Measurements from ENCODE around the gene NR5A1. TPM values are rescaled to one million over a fixed set of nuclear protein-coding genes. Genes with fewer than 3 reads are reported as not detected.

NR5A1 gene
- total RNA-seq, 1 donor from 2014 or later, result not detected

- Histone ChIP-seq H3K4me1 (no peaks in the 10 kb centered on the region), H3K9me3 (replicated peaks) (no peaks in the 10 kb centered on the region), H3K27ac (replicated peaks) (no peak overlapping the region), H3K4me3 (no peak overlapping the region), H3K36me3 (no peaks in the 10 kb centered on the region), H3K27me3 (ENCODE audit: low read depth) (peaks cover 69% of the 10 kb centered on the region)
- intact Hi-C loops (cut with micrococcal nuclease), result no loop called here
- DNase-seq, result no peak
- TF ChIP-seq, protein P1, sequence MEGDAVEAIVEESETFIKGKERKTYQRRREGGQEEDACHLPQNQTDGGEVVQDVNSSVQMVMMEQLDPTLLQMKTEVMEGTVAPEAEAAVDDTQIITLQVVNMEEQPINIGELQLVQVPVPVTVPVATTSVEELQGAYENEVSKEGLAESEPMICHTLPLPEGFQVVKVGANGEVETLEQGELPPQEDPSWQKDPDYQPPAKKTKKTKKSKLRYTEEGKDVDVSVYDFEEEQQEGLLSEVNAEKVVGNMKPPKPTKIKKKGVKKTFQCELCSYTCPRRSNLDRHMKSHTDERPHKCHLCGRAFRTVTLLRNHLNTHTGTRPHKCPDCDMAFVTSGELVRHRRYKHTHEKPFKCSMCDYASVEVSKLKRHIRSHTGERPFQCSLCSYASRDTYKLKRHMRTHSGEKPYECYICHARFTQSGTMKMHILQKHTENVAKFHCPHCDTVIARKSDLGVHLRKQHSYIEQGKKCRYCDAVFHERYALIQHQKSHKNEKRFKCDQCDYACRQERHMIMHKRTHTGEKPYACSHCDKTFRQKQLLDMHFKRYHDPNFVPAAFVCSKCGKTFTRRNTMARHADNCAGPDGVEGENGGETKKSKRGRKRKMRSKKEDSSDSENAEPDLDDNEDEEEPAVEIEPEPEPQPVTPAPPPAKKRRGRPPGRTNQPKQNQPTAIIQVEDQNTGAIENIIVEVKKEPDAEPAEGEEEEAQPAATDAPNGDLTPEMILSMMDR (IDR thresholded peaks at IDR 0.05; ENCODE audit: borderline replicate concordance), result no peak
These were observed 13.3 kb downstream of the NR5A1 start for GRCh38 chr9:124493794-124494479.

- no peaks in the 10 kb centered on the region for H3K36me3 ChIP-seq
- peaks cover 69% of the 10 kb centered on the region for H3K27me3 ChIP-seq (ENCODE audit: low read depth)
- H3K4me3 ChIP-seq, result no peak overlapping the region
- no peak overlapping the region for H3K27ac ChIP-seq (replicated peaks)
- DNase-seq, result no peak
- TF ChIP-seq, protein P1 (IDR thresholded peaks at IDR 0.05; ENCODE audit: borderline replicate concordance), result no peak
- H3K4me1 ChIP-seq, result no peaks in the 10 kb centered on the region
- intact Hi-C loops (cut with micrococcal nuclease), result no loop called here
- H3K9me3 ChIP-seq (replicated peaks), result no peaks in the 10 kb centered on the region
These were observed 14.0 kb downstream of the NR5A1 start for GRCh38 chr9:124493218-124493617.

DNA sequence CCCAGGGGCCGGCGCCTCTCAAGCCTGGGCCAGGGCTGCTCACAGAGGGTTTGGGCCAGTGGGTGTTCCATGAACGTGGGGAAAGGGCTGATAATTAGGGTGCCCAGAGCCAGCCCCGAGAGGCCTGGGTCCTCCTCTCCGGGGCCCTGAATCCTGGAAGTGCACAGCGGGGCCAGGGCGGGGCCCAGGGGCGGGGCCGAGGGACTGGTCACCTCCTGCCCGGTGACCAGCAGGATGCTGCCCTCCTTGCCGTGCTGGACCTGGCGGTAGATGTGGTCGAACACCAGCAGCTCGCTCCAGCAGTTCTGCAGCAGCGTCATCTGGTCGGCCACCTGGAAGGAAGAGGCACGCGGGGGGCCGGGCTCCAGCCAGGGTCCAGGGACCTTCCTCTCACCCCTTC, 14.4 kb downstream of the NR5A1 start:
- Histone ChIP-seq H3K4me3 (no peak overlapping the region), H3K36me3 (no peaks in the 10 kb centered on the region), H3K4me1 (no peaks in the 10 kb centered on the region), H3K9me3 (replicated peaks) (no peaks in the 10 kb centered on the region), H3K27me3 (ENCODE audit: low read depth) (peaks cover 72% of the 10 kb centered on the region), H3K27ac (replicated peaks) (no peak overlapping the region)
- no peak for DNase-seq
- intact Hi-C loops (cut with micrococcal nuclease), result no loop called here
- TF ChIP-seq, protein P1 (IDR thresholded peaks at IDR 0.05; ENCODE audit: borderline replicate concordance), result no peak

DNA sequence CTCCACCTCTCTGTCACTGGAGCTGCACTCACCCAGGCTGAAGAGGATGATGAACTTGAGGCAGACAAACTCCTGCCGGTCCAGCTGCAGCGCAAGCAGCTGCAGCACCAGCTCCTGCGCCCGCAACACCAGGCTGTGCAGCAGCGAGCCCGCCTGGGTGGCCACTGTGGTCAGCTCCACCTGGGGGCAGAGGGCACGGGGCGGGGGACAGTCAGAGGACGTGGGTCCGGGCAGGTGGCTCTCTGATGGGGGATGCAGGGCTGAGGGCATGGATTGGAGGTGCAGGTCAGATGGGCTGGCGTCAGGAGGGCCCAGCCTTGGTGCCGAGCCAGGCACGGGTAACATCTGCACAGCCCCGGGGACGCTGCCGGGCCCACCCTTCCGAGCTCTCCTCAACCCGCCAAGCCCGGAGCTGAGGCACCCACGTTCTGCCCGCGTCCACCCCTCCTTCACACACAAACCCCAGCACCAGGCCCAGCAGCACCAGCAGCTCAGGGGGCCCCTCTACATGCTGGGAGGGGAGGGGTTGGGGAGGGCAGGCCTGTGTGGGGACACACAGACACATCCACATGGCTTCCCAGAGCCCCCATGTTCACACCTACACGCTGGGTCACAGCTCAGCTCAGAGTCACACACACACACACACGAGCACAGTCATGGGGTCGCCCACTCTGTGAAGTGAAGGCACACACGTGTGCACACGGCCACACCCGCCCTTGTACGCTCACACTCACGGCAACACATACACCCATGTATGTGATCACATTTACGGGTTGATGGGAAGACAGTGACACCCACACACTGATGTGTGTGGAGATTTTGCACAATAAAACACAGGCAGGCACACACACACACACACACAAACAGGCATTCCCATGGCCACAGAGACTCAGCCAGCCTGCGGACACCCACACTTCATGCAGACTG, 15.9 kb downstream of the NR5A1 start:
- H3K4me1 ChIP-seq, result no peaks in the 10 kb centered on the region
- TF ChIP-seq, protein P1 (IDR thresholded peaks at IDR 0.05; ENCODE audit: borderline replicate concordance), result no peak
- no peak overlapping the region for H3K4me3 ChIP-seq
- intact Hi-C loops (cut with micrococcal nuclease), result no loop called here
- no peaks in the 10 kb centered on the region for H3K9me3 ChIP-seq (replicated peaks)
- no peak overlapping the region for H3K27ac ChIP-seq (replicated peaks)
- peaks cover 83% of the 10 kb centered on the region for H3K27me3 ChIP-seq (ENCODE audit: low read depth)
- no peak for DNase-seq
- no peaks in the 10 kb centered on the region for H3K36me3 ChIP-seq

GRCh38 chr9:124490004-124490403, 17.2 kb downstream of the NR5A1 start:
- intact Hi-C loops (cut with micrococcal nuclease), result no loop called here
- H3K4me3 ChIP-seq, result no peak overlapping the region
- H3K27me3 ChIP-seq (ENCODE audit: low read depth), result peaks cover 85% of the 10 kb centered on the region

More at GRCh38 chr9:124490004-124490403, 17.2 kb downstream of the NR5A1 start:
- TF ChIP-seq, protein P1 (IDR thresholded peaks at IDR 0.05; ENCODE audit: borderline replicate concordance), result no peak
- Histone ChIP-seq H3K36me3 (no peaks in the 10 kb centered on the region), H3K27ac (replicated peaks) (no peak overlapping the region), H3K9me3 (replicated peaks) (no peaks in the 10 kb centered on the region), H3K4me1 (no peaks in the 10 kb centered on the region)
- DNase-seq, result no peak

All from left ventricle myocardium inferior (tissue), 1 donor.